Osteocyte (in vitro differentiated cells): ENCODE measurements around the gene TSSC4. TPM values are rescaled to one million over a fixed set of nuclear protein-coding genes. Genes with fewer than 3 reads are reported as not detected.

Source experiments
- DNase-seq: peaks from one replicate; pipeline ENCODE4 v3.0.0; 2021; ENCODE audit warnings: mixed read lengths; ENCODE audit not compliant: unreplicated experiment; ENCODE audit errors: extremely low spot score
- H3K27ac Mint-ChIP-seq: one replicate; pipeline ENCODE4 v1.8.0; 2021; ENCODE audit warnings: mild to moderate bottlenecking, mixed read lengths; ENCODE audit not compliant: unreplicated experiment
- H3K27me3 Mint-ChIP-seq: one replicate; pipeline ENCODE4 v1.8.0; 2021; ENCODE audit warnings: mixed read lengths; ENCODE audit not compliant: unreplicated experiment
- H3K36me3 Mint-ChIP-seq: one replicate; pipeline ENCODE4 v1.8.0; 2021; ENCODE audit warnings: mixed read lengths; ENCODE audit not compliant: unreplicated experiment
- H3K4me1 Mint-ChIP-seq: one replicate; pipeline ENCODE4 v1.8.0; 2021; ENCODE audit warnings: mixed read lengths; ENCODE audit not compliant: unreplicated experiment
- H3K4me3 Mint-ChIP-seq: one replicate; pipeline ENCODE4 v1.8.0; 2021; ENCODE audit warnings: mild to moderate bottlenecking, moderate library complexity, mixed read lengths; ENCODE audit not compliant: unreplicated experiment
- H3K9me3 Mint-ChIP-seq: one replicate; pipeline ENCODE4 v1.8.0; 2021; ENCODE audit warnings: mixed read lengths; ENCODE audit not compliant: unreplicated experiment
- CTCF ChIP-seq: fragments of 200-600 bp; sonication (generic); IDR thresholded peaks from 2 replicates; pipeline ENCODE4 v1.5.0; 2021; ENCODE audit warnings: antibody characterized with exemption, mild to moderate bottlenecking, moderate library complexity
- total RNA-seq: library from RNA; stranded (reverse); gene quantifications from 2 replicates; pipeline ENCODE4 v1.2.1, GENCODE V29; 2021

TSSC4 gene
- total RNA-seq, 1 donor from 2014 or later, result 50.6 TPM

- Mint-ChIP-seq H3K27ac (no peak overlapping the region), H3K36me3 (no peaks in the 10 kb centered on the region), H3K4me1 (no peaks in the 10 kb centered on the region), H3K27me3 (peaks cover 44% of the 10 kb centered on the region), H3K4me3 (no peak overlapping the region), H3K9me3 (peaks cover 6% of the 10 kb centered on the region)
- DNase-seq, result no peak
- no peak for TF ChIP-seq CTCF
Measured at GRCh38 chr11:2453436-2453835, 52.9 kb downstream of the TSSC4 start.

Other genes starting within 250 kb of the TSSC4 start
- not detected in 2 replicates for gene INS, start 239.5 kb upstream of the TSSC4 start, total RNA-seq
- gene TH, start 228.9 kb upstream of the TSSC4 start, total RNA-seq, result 0.75 and 0.89 TPM in 2 replicates
- gene ASCL2, start 130.2 kb upstream of the TSSC4 start, total RNA-seq, result not detected in 2 replicates
- 0.16 TPM in 1 of 2 replicates, not detected in the other for gene C11orf21, start 98.8 kb upstream of the TSSC4 start, total RNA-seq
- 0.76 and 1.2 TPM in 2 replicates for gene TSPAN32, start 98.7 kb upstream of the TSSC4 start, total RNA-seq
- gene CD81, start 23.4 kb upstream of the TSSC4 start, total RNA-seq, result 652 and 682 TPM in 2 replicates
- not detected in 2 replicates for gene TRPM5, start 43.8 kb downstream of the TSSC4 start, total RNA-seq
- gene KCNQ1, start 44.3 kb downstream of the TSSC4 start, total RNA-seq, result 0.16 TPM in 1 of 2 replicates, not detected in the other